H1 (cell line): ENCODE results near the gene BGN. TPM values are rescaled to one million over a fixed set of nuclear protein-coding genes. Genes with fewer than 3 reads are reported as not detected.
A peak's percentile ranks its signal among the peaks of the same experiment; 100 is the strongest.

Experiments
- CTCF ChIA-PET: fragments of 300-600 bp; sonication (Branson Sonifier 250); formaldehyde crosslinking; loops from one replicate; lab custom pipeline; 2021; ENCODE audit not compliant: partially characterized antibody; lab: Charles Lee
- POLR2A ChIA-PET: fragments of 300-600 bp; sonication (Branson Sonifier 250); formaldehyde crosslinking; loops from one replicate; lab custom pipeline; 2021; ENCODE audit warnings: inconsistent platforms; ENCODE audit not compliant: partially characterized antibody; lab: Charles Lee
- DNase-seq, 2 experiments: peaks; one replicate each; pipeline versions ENCODE4 v3.0.0 to v3.0.0-alpha.2; 2010 to 2022; ENCODE audit warnings: low spot score in 2 of 2, low read depth in 1 of 2, mixed read lengths in 1 of 2
- FAIRE-seq: peaks from 2 replicates; lab custom pipeline; 2011; peaks lifted over from hg19 to GRCh38; lab: Jason Lieb, UNC
- H2AFZ ChIP-seq: 2 replicates; pipeline ENCODE4 v1.8.1; 2012; ENCODE audit warnings: low read length, inconsistent platforms
- H2AK5ac ChIP-seq: 2 replicates; pipeline ENCODE4 v1.6.1; 2013; ENCODE audit warnings: low read depth, low read length
- H2BK120ac ChIP-seq: replicated peaks from 2 replicates; pipeline ENCODE3; 2013; ENCODE audit warnings: low read depth, low read length, inconsistent platforms
- H2BK12ac ChIP-seq: 2 replicates; pipeline ENCODE4 v1.6.1; 2013; ENCODE audit warnings: low read depth, low read length
- H2BK15ac ChIP-seq: 2 replicates; pipeline ENCODE4 v1.6.1; 2013; ENCODE audit warnings: low read length
- H2BK20ac ChIP-seq: 2 replicates; pipeline ENCODE4 v1.6.1; 2013; ENCODE audit warnings: low read length
- H2BK5ac ChIP-seq: 2 replicates; pipeline ENCODE4 v1.6.1; 2013; ENCODE audit warnings: low read depth, low read length
- H3K14ac ChIP-seq: 2 replicates; pipeline ENCODE4 v1.6.1; 2013; ENCODE audit warnings: inconsistent platforms; ENCODE audit not compliant: insufficient read length
- H3K18ac ChIP-seq: 2 replicates; pipeline ENCODE4 v1.6.1; 2013; ENCODE audit warnings: low read length; ENCODE audit errors: extremely low read depth
- H3K23ac ChIP-seq: 2 replicates; pipeline ENCODE4 v1.6.1; 2013; ENCODE audit warnings: inconsistent platforms; ENCODE audit not compliant: insufficient read length
- H3K23me2 ChIP-seq: 2 replicates; pipeline ENCODE4 v1.6.1; 2013; ENCODE audit warnings: low read depth, low read length
- H3K27ac ChIP-seq: 2 replicates; pipeline ENCODE4 v1.6.1; 2011; ENCODE audit warnings: low read depth, low read length, inconsistent platforms
- H3K27me3 ChIP-seq, 4 experiments: replicated peaks in 1 of 4; 1 replicate in 1 of 4; 2 replicates in 3 of 4; pipeline versions ENCODE4 v1.6.1 to v1.8.1; 2011 to 2013; ENCODE audit warnings: low read length in 3 of 4, mild to moderate bottlenecking in 3 of 4, inconsistent platforms in 2 of 4, mixed read lengths in 2 of 4, moderate library complexity in 1 of 4; ENCODE audit not compliant: control insufficient read depth in 3 of 4, insufficient read depth in 3 of 4; ENCODE audit errors: extremely low read depth in 1 of 4
- H3K36me3 ChIP-seq, 4 experiments: 2 replicates each; pipeline versions ENCODE4 v1.6.1 to v1.8.1; 2011 to 2013; ENCODE audit warnings: mild to moderate bottlenecking in 4 of 4, low read length in 3 of 4, moderate library complexity in 2 of 4, control low read depth in 1 of 4, inconsistent platforms in 1 of 4; ENCODE audit not compliant: insufficient read depth in 4 of 4, control insufficient read depth in 2 of 4
- H3K4ac ChIP-seq: replicated peaks from 2 replicates; pipeline ENCODE3; 2013; ENCODE audit warnings: low read length, low read depth, mixed read lengths, inconsistent platforms; ENCODE audit not compliant: insufficient read length
- H3K4me1 ChIP-seq, 4 experiments: replicated peaks in 1 of 4; 1 replicate in 1 of 4; 2 replicates in 3 of 4; pipeline versions ENCODE4 v1.6.1 to v1.8.1; 2011 to 2013; ENCODE audit warnings: low read length in 3 of 4, inconsistent platforms in 2 of 4, mixed read lengths in 1 of 4; ENCODE audit not compliant: insufficient read depth in 4 of 4, control insufficient read depth in 3 of 4
- H3K4me2 ChIP-seq, 2 experiments: 2 replicates each; pipeline versions ENCODE4 v1.6.1 to v1.8.1; 2011 to 2013; ENCODE audit warnings: low read depth in 2 of 2, low read length in 2 of 2, control low read depth in 1 of 2, inconsistent platforms in 1 of 2, mild to moderate bottlenecking in 1 of 2; ENCODE audit not compliant: insufficient read depth in 1 of 2
- H3K4me3 ChIP-seq, 4 experiments: fragments of 200-600, 300-600 bp in 1 of 4; sonication (generic), shearing (Covaris generic), sonication (Bioruptor Twin) in 1 of 4; 2 replicates each; pipeline versions ENCODE4 v1.5.1 to v1.8.1; 2011 to 2016; ENCODE audit warnings: low read length in 4 of 4, low read depth in 3 of 4, control low read depth in 2 of 4, inconsistent platforms in 2 of 4, mild to moderate bottlenecking in 2 of 4, mixed read lengths in 1 of 4, moderate library complexity in 1 of 4; ENCODE audit not compliant: insufficient read depth in 2 of 4; ENCODE audit errors: extremely low read depth in 1 of 4
- H3K56ac ChIP-seq: replicated peaks from 2 replicates; pipeline ENCODE3; 2013; ENCODE audit warnings: low read depth, mild to moderate bottlenecking, mixed read lengths, low read length, inconsistent platforms; ENCODE audit not compliant: insufficient read length
- H3K79me1 ChIP-seq: 2 replicates; pipeline ENCODE4 v1.6.1; 2013; ENCODE audit warnings: low read depth, low read length, control low read depth
- H3K79me2 ChIP-seq, 2 experiments: 2 replicates each; pipeline versions ENCODE4 v1.6.1 to v1.8.1; 2012 to 2013; ENCODE audit warnings: low read length in 2 of 2, mild to moderate bottlenecking in 2 of 2, inconsistent platforms in 1 of 2; ENCODE audit not compliant: insufficient read depth in 2 of 2, control insufficient read depth in 1 of 2
- H3K9ac ChIP-seq, 4 experiments: replicated peaks in 1 of 4; 1 replicate in 1 of 4; 2 replicates in 3 of 4; pipeline versions ENCODE4 v1.6.1 to v1.8.1; 2011 to 2013; ENCODE audit warnings: low read depth in 3 of 4, low read length in 3 of 4, control low read depth in 2 of 4, mild to moderate bottlenecking in 2 of 4, moderate library complexity in 2 of 4, inconsistent platforms in 1 of 4; ENCODE audit errors: extremely low read depth in 1 of 4
- H3K9me3 ChIP-seq, 2 experiments: 2 replicates each; pipeline versions ENCODE4 v1.6.1 to v1.8.1; 2012 to 2013; ENCODE audit warnings: mild to moderate bottlenecking in 2 of 2, moderate library complexity in 2 of 2, control low read depth in 1 of 2, inconsistent platforms in 1 of 2, low read depth in 1 of 2, low read length in 1 of 2, mixed read lengths in 1 of 2; ENCODE audit not compliant: insufficient read depth in 2 of 2
- H4K20me1 ChIP-seq, 2 experiments: replicated peaks in 1 of 2; 2 replicates each; pipeline versions ENCODE3 to v1.8.1; 2011 to 2013; ENCODE audit warnings: inconsistent platforms in 2 of 2, low read length in 2 of 2, mild to moderate bottlenecking in 1 of 2; ENCODE audit not compliant: insufficient read depth in 2 of 2, control insufficient read depth in 1 of 2
- H4K5ac ChIP-seq: 2 replicates; pipeline ENCODE4 v1.6.1; 2013; ENCODE audit warnings: low read length, low read depth, mixed read lengths, inconsistent platforms; ENCODE audit not compliant: insufficient read length
- H4K8ac ChIP-seq: 2 replicates; pipeline ENCODE4 v1.8.0; 2013; ENCODE audit warnings: mild to moderate bottlenecking, moderate library complexity, low read length, inconsistent platforms; ENCODE audit not compliant: insufficient read depth; ENCODE audit errors: extremely low read depth
- H4K91ac ChIP-seq: replicated peaks from 2 replicates; pipeline ENCODE3; 2013; ENCODE audit warnings: low read length, mixed read lengths, inconsistent platforms; ENCODE audit not compliant: insufficient read length
- CBX5 ChIP-seq: fragments of 300-800, 300-1000 bp; sonication (generic); IDR thresholded peaks from 2 replicates; pipeline ENCODE4 v1.7.1; 2016; ENCODE audit warnings: antibody characterized with exemption, low read length, low read depth
- WGBS, 2 experiments: shearing (Covaris generic) in 1 of 2; methylation state at CpG; one replicate each; pipeline versions ENCODE4 v1.1.6 to v1.1.7; 2013 to 2015; ENCODE audit warnings: low lambda C conversion rate in 2 of 2, mixed read lengths in 2 of 2, inconsistent platforms in 1 of 2, low coverage in 1 of 2, missing lambda C conversion rate in 1 of 2; ENCODE audit not compliant: insufficient replicate concordance in 2 of 2, insufficient coverage in 1 of 2, insufficient read length in 1 of 2; ENCODE audit errors: extremely low coverage in 1 of 2, missing lambda C conversion rate in 1 of 2; 5-methylcytosine and 5-hydroxymethylcytosine counted together
- polyA plus RNA-seq, 7 experiments: library from polyadenylated mRNA; depleted of rRNA in 3 of 7; stranded (reverse) in 5 of 7; unstranded in 2 of 7; fragments of >200 nt in 5 of 7; fragments of 200-250 nt in 2 of 7; gene quantifications; 1 replicate in 5 of 7; 2 replicates in 1 of 7; 4 replicates in 1 of 7; pipeline versions ENCODE4 v1.2.1 to v1.2.3, GENCODE V29; 2011 to 2013; ENCODE audit warnings: missing spikeins in 2 of 7, mixed read lengths in 2 of 7
- total RNA-seq: library from RNA; stranded (reverse); fragmentation: NEBNext Ultra II Directional; extraction: Animal tissue kit (Norgen Biotek cat#: 25700); gene quantifications from 2 replicates; pipeline ENCODE4 v1.2.1, GENCODE V29; 2021

BGN gene
- total and polyA plus RNA-seq, 2 of the 8 experiments (the other 6 are each of a cell fraction or from before 2014, with no cell fraction given), result 1.8 to 2.4 TPM

- H3K79me2 ChIP-seq, result no peaks in the 10 kb centered on the region
- H3K4me1 ChIP-seq, result peaks cover 0 to 17% (median 5%) of the 10 kb centered on the region in 4 experiments; a peak in 3 of 7 replicates
- no peak overlapping the region for H2AFZ ChIP-seq
- ChIA-PET CTCF (interaction anchor here (1.2 kb wide), 1 partner anchor 20 kb away, joined by 3 read pairs; the partner anchor contains the start of gene BGN), POLR2A (interaction anchor here (0.9 kb wide), 2 partner anchors 14 to 209 kb away, joined by 3 read pairs; no protein-coding TSS in a partner anchor)
- no peak overlapping the region for H3K27ac ChIP-seq
- H3K14ac ChIP-seq, result no peak overlapping the region
- H2BK20ac ChIP-seq, result no peak overlapping the region
- H2BK5ac ChIP-seq, result no peak overlapping the region
- no peak overlapping the region for H2BK12ac ChIP-seq
- no peak overlapping the region for H3K4ac ChIP-seq
- TF ChIP-seq CBX5, result no peak
- H3K56ac ChIP-seq, result no peak overlapping the region
- no peak overlapping the region for H2BK15ac ChIP-seq
- H3K23ac ChIP-seq, result no peak overlapping the region
- H4K20me1 ChIP-seq, result peaks cover 0 to 1% of the 10 kb centered on the region in 2 experiments
- H3K9ac ChIP-seq, result no peak overlapping the region
- H3K23me2 ChIP-seq, result no peaks in the 10 kb centered on the region
- no peak overlapping the region for H4K5ac ChIP-seq
- H3K18ac ChIP-seq, result no peak overlapping the region
- no peak for DNase-seq
- no peak overlapping the region for H4K91ac ChIP-seq
- H3K4me2 ChIP-seq, result 0 out of 4 replicates have a peak overlapping the region, but pooled peaks have one; percentile 42 to 49
- H2BK120ac ChIP-seq, result no peak overlapping the region
- H4K8ac ChIP-seq, result no peak overlapping the region
- H3K79me1 ChIP-seq, result no peaks in the 10 kb centered on the region
- H3K9me3 ChIP-seq, result no peaks in the 10 kb centered on the region
- no peak overlapping the region for H2AK5ac ChIP-seq
- peaks cover 5 to 24% (median 18%) of the 10 kb centered on the region in 4 experiments; a peak in 6 of 7 replicates for H3K27me3 ChIP-seq
- H3K36me3 ChIP-seq, result no peaks in the 10 kb centered on the region
- 68% methylated on average over 5 of the region's 7 CpGs; no CpG with 5 or more reads in 1 of the 2 experiments for WGBS, 2 experiments
- FAIRE-seq, result no peak
- peak overlapping the region in 1 of 4 experiments; percentile 40; a peak in 1 of 8 replicates for H3K4me3 ChIP-seq
Measured at GRCh38 chrX:153475271-153475670, 19.5 kb upstream of the BGN start.
